Posterior cingulate gyrus (tissue), 11 donors: ENCODE results near the gene HOXD9.

Experiments
- DNase-seq, 10 donors: peaks; one replicate each; pipeline versions ENCODE4 v3.0.0 to v3.0.0-alpha.2; 2020 to 2021; ENCODE audit warnings: mixed read lengths in 3 of 10
- intact Hi-C: fragments of 100-400 bp; cut with DNase I; formaldehyde crosslinking; loops from one replicate; pipeline ENCODE4 v1.15.1; 2023

HOXD9 gene

GRCh38 chr2:176096986-176097819 is 25.3 kb upstream of the HOXD9 start:
- peak in 8 of 10 donors; percentile 34 to 93 (median 51) for DNase-seq
- intact Hi-C loops, result no loop called here

GRCh38 chr2:176097820-176098365 is 24.6 kb upstream of the HOXD9 start:
- peak in 1 of 10 donors; percentile 22 for DNase-seq
- intact Hi-C loops, result no loop called here

- intact Hi-C loops, result no loop called here
- DNase-seq, result peak in 2 of 10 donors; percentile 81 to 83
Measured at GRCh38 chr2:176098366-176099158, 24.0 kb upstream of the HOXD9 start.

GRCh38 chr2:176099159-176099727 is 23.3 kb upstream of the HOXD9 start:
- peak in 1 of 10 donors; percentile 24 for DNase-seq
- intact Hi-C loops, result no loop called here

GRCh38 chr2:176099728-176100546 is 22.6 kb upstream of the HOXD9 start, which contains the start of gene HOXD12:
Gene HOXD12, plus strand, starts transcription at chr2:176099795. Its CDS starts 7 bp downstream, at chr2:176099802.
- intact Hi-C loops, result no loop called here
- DNase-seq, result peak in 1 of 10 donors; percentile 77

GRCh38 chr2:176100547-176101140 is 21.9 kb upstream of the HOXD9 start:
- DNase-seq, result peak in 1 of 10 donors; percentile 22
- intact Hi-C loops, result no loop called here

- DNase-seq, result peak in 1 of 10 donors; percentile 28
- intact Hi-C loops, result no loop called here
Measured at GRCh38 chr2:176101216-176101830, 21.2 kb upstream of the HOXD9 start.

- intact Hi-C loops, result no loop called here
- DNase-seq, result peak in 1 of 10 donors; percentile 40
Measured at GRCh38 chr2:176101842-176102241, 20.7 kb upstream of the HOXD9 start.

- no peak for DNase-seq
- intact Hi-C loops, result no loop called here
Measured at GRCh38 chr2:176102309-176102866, 20.1 kb upstream of the HOXD9 start.

GRCh38 chr2:176103194-176103593 is 19.3 kb upstream of the HOXD9 start:
- intact Hi-C loops, result no loop called here
- DNase-seq, result no peak

GRCh38 chr2:176103742-176104315 is 18.7 kb upstream of the HOXD9 start:
- intact Hi-C loops, result no loop called here
- peak in 1 of 10 donors; percentile 49 for DNase-seq

GRCh38 chr2:176104316-176105077 is 18.0 kb upstream of the HOXD9 start:
- DNase-seq, result peak in 1 of 10 donors; percentile 49
- intact Hi-C loops, result no loop called here

GRCh38 chr2:176105078-176105729 is 17.3 kb upstream of the HOXD9 start:
- intact Hi-C loops, result no loop called here
- DNase-seq, result peak in 1 of 10 donors; percentile 52

GRCh38 chr2:176105730-176106580 is 16.6 kb upstream of the HOXD9 start:
- DNase-seq, result peak in 1 of 10 donors; percentile 59
- intact Hi-C loops, result no loop called here

- intact Hi-C loops, result no loop called here
- DNase-seq, result peak in 2 of 10 donors; percentile 54 to 84
Measured at GRCh38 chr2:176106581-176107539, 15.7 kb upstream of the HOXD9 start, which contains the start of gene HOXD11. Gene HOXD11, plus strand, starts transcription at chr2:176107280. Its CDS starts 76 bp downstream, at chr2:176107356.
